ENCODE measurements around the gene TCF7.

- TF ChIP-seq, protein P1, sequence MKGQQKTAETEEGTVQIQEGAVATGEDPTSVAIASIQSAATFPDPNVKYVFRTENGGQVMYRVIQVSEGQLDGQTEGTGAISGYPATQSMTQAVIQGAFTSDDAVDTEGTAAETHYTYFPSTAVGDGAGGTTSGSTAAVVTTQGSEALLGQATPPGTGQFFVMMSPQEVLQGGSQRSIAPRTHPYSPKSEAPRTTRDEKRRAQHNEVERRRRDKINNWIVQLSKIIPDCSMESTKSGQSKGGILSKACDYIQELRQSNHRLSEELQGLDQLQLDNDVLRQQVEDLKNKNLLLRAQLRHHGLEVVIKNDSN (IDR thresholded peaks at IDR 0.05; ENCODE audit: borderline replicate concordance, low read depth) = no peak
- no peak for TF ChIP-seq SIN3A (IDR thresholded peaks at IDR 0.05; ENCODE audit: borderline replicate concordance, low read depth, low read length)
Observed at GRCh38 chr5:134188092-134188491, 73.6 kb downstream of the TCF7 start.

All from SK-N-SH (cell line).